GM21528 (cell line): ENCODE data around the gene SHISAL2A.
"Not testable (repeated sequence)": the region's sequence is repeated elsewhere in the genome, so short reads cannot be mapped to it uniquely, and the experiment has no call there.

Experiments
- ATAC-seq: cut with Tn5 transposase; IDR thresholded peaks from one replicate; pipeline ENCODE4 v1.9.1; 2021; ENCODE audit warnings: mild to moderate bottlenecking, moderate library complexity; ENCODE audit not compliant: unreplicated experiment, low FRiP score

SHISAL2A gene

DNA sequence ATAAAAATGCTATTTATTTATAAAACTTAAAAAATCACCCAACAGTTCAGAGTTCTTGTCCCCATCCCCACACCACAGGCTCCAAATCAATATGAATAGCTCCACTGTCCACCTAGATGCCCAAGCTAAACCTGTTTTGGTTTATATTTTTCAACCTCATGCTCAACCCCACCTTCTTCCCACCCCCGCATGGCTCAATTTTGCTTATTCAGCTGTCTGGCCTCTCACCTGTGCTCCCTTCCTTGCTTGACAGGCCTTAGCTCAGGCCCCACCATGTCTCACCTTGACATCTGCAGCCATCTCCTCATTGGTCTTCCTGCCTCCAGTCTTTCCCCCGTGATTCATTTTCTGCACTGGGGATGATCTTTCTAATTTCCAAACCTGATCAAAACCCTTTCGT is 47.4 kb downstream of the SHISAL2A start:
- no peak for ATAC-seq

DNA sequence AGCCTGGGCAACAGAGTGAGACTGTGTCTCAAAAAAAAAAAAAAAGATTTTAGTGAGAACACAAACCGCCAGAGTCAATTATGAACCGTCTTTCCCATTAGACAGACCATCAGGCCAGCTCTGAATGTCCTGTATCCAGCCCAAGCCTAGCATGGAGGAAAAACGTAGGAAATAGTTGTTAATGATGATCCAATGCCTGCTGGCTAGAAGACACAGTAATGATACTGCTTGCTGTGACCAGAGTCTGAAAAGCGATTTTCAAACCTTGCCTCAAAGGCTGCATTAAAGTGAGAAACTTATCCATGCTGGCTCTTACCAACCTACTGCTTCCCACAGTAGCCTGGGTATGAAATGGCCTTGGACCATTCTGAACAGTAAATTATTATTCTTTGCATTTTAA is 48.2 kb downstream of the SHISAL2A start:
- ATAC-seq = no peak

GRCh38 chr1:52683367-52683940 is 50.5 kb downstream of the SHISAL2A start:
- no peak for ATAC-seq

DNA sequence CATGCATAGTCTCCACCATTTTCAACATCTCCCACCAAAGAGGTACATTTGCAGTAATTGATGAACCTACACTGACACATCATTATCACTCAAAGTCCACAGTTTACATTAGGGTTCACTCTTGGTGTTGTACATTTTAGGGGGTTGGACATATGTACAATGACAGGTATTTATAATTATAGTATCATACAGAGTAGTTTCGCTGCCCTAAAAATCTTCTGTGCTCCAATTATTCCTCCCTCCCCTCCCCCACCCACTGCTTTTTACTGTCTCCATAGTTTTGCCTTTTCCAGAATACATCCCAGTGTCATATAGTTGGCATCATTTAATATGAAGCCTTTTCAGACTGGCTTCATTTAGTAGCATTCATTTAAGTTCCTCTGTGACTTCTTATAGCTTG is 51.6 kb downstream of the SHISAL2A start:
- no peak for ATAC-seq

DNA sequence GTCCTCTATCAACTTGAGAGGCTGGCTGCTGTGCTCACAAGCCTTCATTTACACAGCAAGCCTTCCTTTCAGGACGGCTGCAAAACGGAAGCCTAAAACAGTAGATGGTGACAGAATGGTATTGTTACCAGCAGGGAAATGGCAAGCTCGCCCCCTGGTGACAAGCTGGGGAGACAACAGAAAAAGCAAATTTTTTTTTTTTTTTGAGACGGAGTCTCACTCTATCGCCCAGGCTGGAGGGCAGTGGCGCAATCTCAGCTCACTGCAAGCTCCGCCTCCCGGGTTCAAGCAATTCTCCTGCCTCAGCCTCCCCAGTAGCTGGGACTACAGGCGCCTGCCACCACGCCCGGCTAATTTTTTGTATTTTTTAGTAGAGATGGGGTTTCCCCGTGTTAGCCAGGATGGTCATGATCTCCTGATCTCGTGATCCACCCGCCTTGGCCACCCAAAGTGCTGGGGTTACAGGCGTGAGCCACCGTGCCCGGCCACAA is 53.3 kb downstream of the SHISAL2A start:
- not testable (repeated sequence) for ATAC-seq

GRCh38 chr1:52686830-52687229 is 53.9 kb downstream of the SHISAL2A start:
- ATAC-seq = no peak

DNA sequence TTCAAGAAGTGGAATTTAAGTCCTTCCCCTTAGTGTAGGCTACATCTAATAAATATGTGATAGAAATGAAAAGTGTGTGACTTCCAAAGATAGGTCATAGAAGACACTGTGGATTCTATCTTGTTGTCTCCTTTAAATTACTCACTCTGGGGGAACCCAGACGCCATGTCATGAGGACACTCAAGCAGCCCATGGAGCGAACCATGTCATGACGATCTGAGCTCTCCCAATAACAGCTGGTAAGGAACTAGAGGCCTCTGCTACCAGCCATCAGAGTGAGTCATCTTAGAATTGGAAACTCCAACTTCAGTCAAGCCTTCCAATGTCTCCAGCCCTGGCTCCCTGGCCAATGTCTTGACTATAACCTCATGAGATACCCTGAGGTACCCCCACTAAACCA is 58.9 kb downstream of the SHISAL2A start:
- no peak for ATAC-seq

GRCh38 chr1:52692697-52693096 is 59.7 kb downstream of the SHISAL2A start:
- no peak for ATAC-seq

DNA sequence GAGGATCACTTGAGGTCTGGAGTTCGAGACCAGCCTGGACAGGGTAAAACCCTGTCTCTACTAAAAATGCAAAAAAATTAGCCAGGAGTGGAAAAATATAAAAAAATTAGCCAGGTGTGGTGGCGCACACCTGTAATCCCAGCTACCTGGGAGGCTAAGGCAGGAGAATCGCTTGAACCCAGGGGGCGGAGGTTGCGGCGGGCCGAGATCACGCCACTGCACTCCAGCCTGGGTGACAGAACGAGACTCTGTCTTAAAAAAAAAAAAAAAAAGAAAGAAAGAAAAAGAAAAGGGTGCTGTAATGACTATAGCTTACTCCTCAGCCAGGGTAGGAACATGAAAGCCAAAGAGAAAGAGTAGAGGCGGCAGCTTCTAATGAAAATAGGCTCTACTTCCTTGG is 60.4 kb downstream of the SHISAL2A start:
- not testable (repeated sequence) for ATAC-seq

- ATAC-seq = no peak
These were observed 60.9 kb downstream of the SHISAL2A start for GRCh38 chr1:52693843-52694242.

GRCh38 chr1:52695627-52696026 is 62.7 kb downstream of the SHISAL2A start:
- no peak for ATAC-seq

- ATAC-seq = peak; percentile 64
These were observed 65.1 kb downstream of the SHISAL2A start, which contains the start of gene COA7 for GRCh38 chr1:52697795-52698674. Gene COA7 (minus strand): TSS chr1:52698347. CDS start chr1:52698326, 21 bp downstream.

GRCh38 chr1:52702886-52703787 is 70.2 kb downstream of the SHISAL2A start:
- ATAC-seq = peak; percentile 88

- no peak for ATAC-seq
These were observed 73.2 kb downstream of the SHISAL2A start for GRCh38 chr1:52706136-52706670.
